OCI-LY3 (cell line): ENCODE measurements around the gene PPAT.

ENCODE experiments used
- CTCF ChIP-seq: fragments of 200-600, 300-600 bp; sonication (generic); IDR thresholded peaks from 2 replicates; pipeline ENCODE4 v1.5.1; 2014; ENCODE audit warnings: antibody characterized with exemption, low read length, low read depth
- EZH2phosphoT487 ChIP-seq: fragments of 200-600 bp; shearing (Covaris generic); IDR thresholded peaks from 2 replicates; pipeline ENCODE4 v1.6.1; 2018; ENCODE audit warnings: antibody characterized with exemption, mixed run types, low read depth

GRCh38 chr4:56360071-56360470 lies 75.3 kb downstream of the PPAT start:
- TF ChIP-seq CTCF (no peak), EZH2phosphoT487 (no peak)
